Endothelial cell of umbilical vein (primary cell): ENCODE results near the gene GAK. TPM values are rescaled to one million over a fixed set of nuclear protein-coding genes. Genes with fewer than 3 reads are reported as not detected.

Experiments
- BruUV-seq: library from RNA; stranded (reverse); fragments of 400-500 nt; replicated peaks from 2 replicates; lab custom pipeline; 2021; lab: Mats Ljungman, UMichigan
- CTCF ChIA-PET: fragments of 300-600, 350-600 bp; sonication (Branson Sonifier 250); formaldehyde crosslinking; loops from one replicate; lab custom pipeline; 2021; ENCODE audit warnings: antibody characterized with exemption, inconsistent platforms; lab: Charles Lee
- POLR2A ChIA-PET: fragments of 300-600, 350-600 bp; sonication (Branson Sonifier 250); formaldehyde crosslinking; loops from one replicate; lab custom pipeline; 2021; ENCODE audit warnings: antibody characterized with exemption, inconsistent platforms; lab: Charles Lee
- DNase-seq: peaks from one replicate; pipeline ENCODE4 v3.0.0-alpha.2; 2011; ENCODE audit warnings: low read depth, low spot score
- FAIRE-seq: peaks from 2 replicates; lab custom pipeline; 2011; peaks lifted over from hg19 to GRCh38; lab: Jason Lieb, UNC
- H2AFZ ChIP-seq: 2 replicates; pipeline ENCODE4 v1.6.0; 2012; ENCODE audit warnings: low read depth, low read length, control low read depth, inconsistent platforms
- H3K27ac ChIP-seq: 2 replicates; pipeline ENCODE4 v1.5.1; 2011; ENCODE audit warnings: low read depth, mild to moderate bottlenecking, control low read depth, low read length, moderate library complexity; ENCODE audit not compliant: insufficient read depth
- H3K27me3 ChIP-seq, 2 experiments: 2 replicates each; pipeline versions ENCODE4 v1.6.0 to v1.6.1; 2011; ENCODE audit warnings: low read length in 2 of 2, mixed read lengths in 1 of 2; ENCODE audit not compliant: control insufficient read depth in 2 of 2, insufficient read depth in 2 of 2
- H3K36me3 ChIP-seq, 2 experiments: 2 replicates in 1 of 2; 3 replicates in 1 of 2; pipeline ENCODE4 v1.5.1; 2011; ENCODE audit warnings: low read length in 2 of 2, mild to moderate bottlenecking in 1 of 2, moderate library complexity in 1 of 2; ENCODE audit not compliant: control insufficient read depth in 2 of 2, insufficient read depth in 2 of 2; ENCODE audit errors: extremely low read depth in 1 of 2
- H3K4me1 ChIP-seq: 3 replicates; pipeline ENCODE4 v1.5.1; 2011; ENCODE audit warnings: mild to moderate bottlenecking, low read length; ENCODE audit not compliant: control insufficient read depth, insufficient read depth; ENCODE audit errors: extremely low read depth
- H3K4me2 ChIP-seq: 2 replicates; pipeline ENCODE4 v1.6.1; 2011; ENCODE audit warnings: low read length, control low read depth, mixed read lengths; ENCODE audit not compliant: insufficient read depth
- H3K4me3 ChIP-seq, 3 experiments: fragments of 200-600 bp in 1 of 3; sonication (generic), shearing (Covaris generic) in 1 of 3; replicated peaks in 1 of 3; 2 replicates each; pipeline ENCODE4 v1.5.1; 2011 to 2016; ENCODE audit warnings: control low read depth in 3 of 3, low read length in 3 of 3, mild to moderate bottlenecking in 2 of 3, inconsistent platforms in 1 of 3, low read depth in 1 of 3, moderate library complexity in 1 of 3; ENCODE audit not compliant: insufficient read depth in 1 of 3
- H3K79me2 ChIP-seq: 2 replicates; pipeline ENCODE4 v1.6.0; 2012; ENCODE audit warnings: low read length, inconsistent platforms; ENCODE audit not compliant: control insufficient read depth, insufficient read depth
- H3K9ac ChIP-seq: replicated peaks from 2 replicates; pipeline ENCODE3; 2011; ENCODE audit warnings: low read length, control low read depth; ENCODE audit not compliant: insufficient read depth; ENCODE audit errors: extremely low read depth
- H3K9me1 ChIP-seq: replicated peaks from 3 replicates; pipeline ENCODE4 v1.6.0; 2011; ENCODE audit warnings: mild to moderate bottlenecking, low read length; ENCODE audit not compliant: control insufficient read depth, insufficient read depth; ENCODE audit errors: extremely low read depth
- H3K9me3 ChIP-seq: replicated peaks from 2 replicates; pipeline ENCODE4 v1.5.1; 2012; ENCODE audit warnings: low read length, inconsistent platforms; ENCODE audit not compliant: control insufficient read depth, insufficient read depth
- H4K20me1 ChIP-seq: replicated peaks from 2 replicates; pipeline ENCODE3; 2011; ENCODE audit warnings: mild to moderate bottlenecking, low read length; ENCODE audit not compliant: control insufficient read depth, insufficient read depth; ENCODE audit errors: extremely low read depth
- CTCF ChIP-seq, 2 donors: IDR thresholded peaks; 1 replicate in 1 of 2; 2 replicates in 1 of 2; pipeline ENCODE4 v1.5.1; 2011; ENCODE audit warnings: low read length in 2 of 2, mild to moderate bottlenecking in 2 of 2, moderate library complexity in 2 of 2, control low read depth in 1 of 2, inconsistent platforms in 1 of 2, low read depth in 1 of 2; ENCODE audit not compliant: insufficient read depth in 1 of 2; ENCODE audit errors: extremely low read depth in 1 of 2
- EZH2 ChIP-seq: IDR thresholded peaks from 2 replicates; pipeline ENCODE4 v1.6.1; 2012; ENCODE audit warnings: borderline replicate concordance, low read depth, mild to moderate bottlenecking, moderate library complexity, low read length, inconsistent platforms; ENCODE audit not compliant: severe bottlenecking
- FOS ChIP-seq: IDR thresholded peaks from 2 replicates; pipeline ENCODE4 v1.6.1; 2011; ENCODE audit warnings: mild to moderate bottlenecking, low read length, moderate library complexity, borderline replicate concordance; ENCODE audit not compliant: insufficient read depth
- GATA2 ChIP-seq: IDR thresholded peaks from 2 replicates; pipeline ENCODE4 v1.7.0; 2011; ENCODE audit warnings: low read depth, mild to moderate bottlenecking, moderate library complexity, mixed read lengths, low read length; ENCODE audit not compliant: insufficient read length, insufficient read depth
- JUN ChIP-seq: IDR thresholded peaks from 2 replicates; pipeline ENCODE4 v1.6.1; 2011; ENCODE audit warnings: borderline replicate concordance, low read depth; ENCODE audit not compliant: insufficient read length, insufficient read depth
- MAX ChIP-seq: IDR thresholded peaks from 2 replicates; pipeline ENCODE4 v1.6.1; 2011; ENCODE audit not compliant: insufficient read depth, insufficient read length
- MYC ChIP-seq: IDR thresholded peaks from one replicate; pipeline ENCODE4 v1.6.1; 2011; ENCODE audit warnings: mild to moderate bottlenecking, low read depth, low read length
- POLR2A ChIP-seq: IDR thresholded peaks from 2 replicates; pipeline ENCODE4 v1.6.1; 2012; ENCODE audit warnings: low read depth, mild to moderate bottlenecking, control low read depth, low read length
- POLR2AphosphoS5 ChIP-seq: IDR thresholded peaks from 2 replicates; pipeline ENCODE4 v1.6.1; 2012; ENCODE audit warnings: low read depth, mild to moderate bottlenecking, control low read depth, low read length, moderate library complexity; ENCODE audit not compliant: insufficient read depth
- dilution Hi-C: fragments of 300-500 bp; cut with MboI; formaldehyde crosslinking; loops from one replicate; pipeline ENCODE4 v1.15.0; 2019; ENCODE audit warnings: low sequenced_read_pairs; ENCODE audit not compliant: extremely low pct_ligation_motif_present
- intact Hi-C: fragments of 100-400 bp; cut with micrococcal nuclease; formaldehyde crosslinking; loops from one replicate; pipeline ENCODE4 v1.10.0; 2022
- polyA plus RNA-seq, 4 experiments: library from polyadenylated mRNA; depleted of rRNA in 3 of 4; stranded (reverse) in 3 of 4; unstranded in 1 of 4; fragments of >200 nt; gene quantifications; 2 replicates each; pipeline versions ENCODE4 v1.2.1 to v1.2.3, GENCODE V29; 2011 to 2012; ENCODE audit warnings: missing spikeins in 1 of 4
- total RNA-seq: library from RNA; stranded (reverse); gene quantifications from 2 replicates; pipeline ENCODE4 v1.2.3, GENCODE V29; 2021

Gene GAK
- total and polyA plus RNA-seq, 2 donors (not counting 3 experiments of a cell fraction or from before 2014, with no cell fraction given): 49.6 to 109 TPM

GRCh38 chr4:878796-879728, 53.1 kb downstream of the GAK start:
- intact Hi-C loops: no loop called here
- ChIA-PET POLR2A (no interaction called here), CTCF (no interaction called here)
- no peak for TF ChIP-seq POLR2AphosphoS5
- no peak overlapping the region for H3K9ac ChIP-seq
- no peaks in the 10 kb centered on the region for H3K9me3 ChIP-seq
- DNase-seq: no peak
- no peak for FAIRE-seq
- H3K27me3 ChIP-seq: no peaks in the 10 kb centered on the region
- no peak overlapping the region for H3K27ac ChIP-seq
- dilution Hi-C loops: no loop called here
- H2AFZ ChIP-seq: no peak overlapping the region
- no peak overlapping the region for H3K4me3 ChIP-seq
- no peaks in the 10 kb centered on the region for H3K79me2 ChIP-seq
- no peaks in the 10 kb centered on the region for H3K4me1 ChIP-seq
- no peaks in the 10 kb centered on the region for H4K20me1 ChIP-seq
- no TSS peak for BruUV-seq
- peaks cover 8 to 44% of the 10 kb centered on the region in 2 experiments for H3K36me3 ChIP-seq
- no peaks in the 10 kb centered on the region for H3K9me1 ChIP-seq
- H3K4me2 ChIP-seq: no peak overlapping the region

GRCh38 chr4:877502-877901, 54.6 kb downstream of the GAK start:
- H4K20me1 ChIP-seq: no peaks in the 10 kb centered on the region
- H3K4me2 ChIP-seq: no peak overlapping the region
- no peak overlapping the region for H3K9ac ChIP-seq
- H3K4me3 ChIP-seq: no peak overlapping the region
- DNase-seq (no peak), FAIRE-seq (no peak)
- CTCF ChIA-PET: no interaction called here
- no peak overlapping the region for H3K27ac ChIP-seq
- no peak for TF ChIP-seq CTCF (IDR thresholded peaks at IDR 0.05; ENCODE audit: extremely low read depth in 1 of 2, insufficient read depth in 1 of 2, low read depth in 1 of 2, low read length in 2 of 2)
- TF ChIP-seq JUN: no peak
- no peak for TF ChIP-seq FOS
- TF ChIP-seq POLR2A: no peak
- TF ChIP-seq MYC: no peak
- no peak for TF ChIP-seq POLR2AphosphoS5
- TF ChIP-seq MAX: no peak
- no peak for TF ChIP-seq GATA2
- TF ChIP-seq EZH2: no peak
- H2AFZ ChIP-seq: no peak overlapping the region
- H3K36me3 ChIP-seq: peaks cover 8 to 42% of the 10 kb centered on the region in 2 experiments
- no peaks in the 10 kb centered on the region for H3K4me1 ChIP-seq
- BruUV-seq: no TSS peak
- POLR2A ChIA-PET: no interaction called here
- H3K27me3 ChIP-seq: no peaks in the 10 kb centered on the region
- intact Hi-C loops (no loop called here), dilution Hi-C loops (no loop called here)
- no peaks in the 10 kb centered on the region for H3K79me2 ChIP-seq
- H3K9me1 ChIP-seq: no peaks in the 10 kb centered on the region
- no peaks in the 10 kb centered on the region for H3K9me3 ChIP-seq
